ENCODE measurements around the gene SLC25A26. TPM values are rescaled to one million over a fixed set of nuclear protein-coding genes. Genes with fewer than 3 reads are reported as not detected.

The SLC25A26 gene
- total RNA-seq, 2 donors from 2014 or later = 17.1 to 17.8 TPM

- no peak overlapping the region for H3K27ac ChIP-seq
- intact Hi-C loops (cut with DNase I) = no loop called here
- no peak for DNase-seq
These were observed 14.0 kb upstream of the SLC25A26 start for GRCh38 chr3:66206806-66207205.

DNA sequence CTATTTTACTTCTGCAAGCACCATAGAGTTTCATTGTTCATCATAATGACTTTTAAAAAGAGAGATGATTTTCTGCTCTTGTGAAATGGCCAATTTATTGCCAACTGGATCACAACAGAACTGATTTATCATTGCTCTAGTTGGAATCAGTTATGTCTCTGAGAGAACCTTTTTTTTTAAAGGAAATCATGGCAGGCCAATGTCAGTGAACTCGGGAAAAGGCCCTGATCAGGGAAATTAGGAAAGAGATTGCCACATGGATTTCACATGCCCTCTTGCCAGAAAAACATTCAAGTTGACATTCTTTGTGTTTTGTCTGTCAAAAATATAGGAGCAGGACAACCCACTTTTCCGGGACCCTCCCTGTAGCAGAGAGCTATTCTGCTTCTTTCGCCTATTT lies 12.6 kb upstream of the SLC25A26 start:
- Histone ChIP-seq H3K27me3 (no peaks in the 10 kb centered on the region), H3K4me1 (no peaks in the 10 kb centered on the region), H3K36me3 (no peaks in the 10 kb centered on the region), H3K4me3 (no peak overlapping the region), H3K27ac (no peak overlapping the region), H3K9me3 (no peaks in the 10 kb centered on the region), H3K9ac (ENCODE audit: low read depth in 2 of 2, low read length in 2 of 2) (no peak overlapping the region)
- no peak for DNase-seq
- intact Hi-C loops (cut with DNase I) = no loop called here
- no peak for TF ChIP-seq CTCF (IDR thresholded peaks at IDR 0.05)

More at GRCh38 chr3:66206806-66207205, 14.0 kb upstream of the SLC25A26 start:
- TF ChIP-seq CTCF (IDR thresholded peaks at IDR 0.05) = no peak
- Histone ChIP-seq H3K27me3 (no peaks in the 10 kb centered on the region), H3K4me1 (no peaks in the 10 kb centered on the region), H3K9ac (ENCODE audit: low read depth in 2 of 2, low read length in 2 of 2) (no peak overlapping the region), H3K9me3 (no peaks in the 10 kb centered on the region), H3K36me3 (no peaks in the 10 kb centered on the region), H3K4me3 (no peak overlapping the region)

DNA sequence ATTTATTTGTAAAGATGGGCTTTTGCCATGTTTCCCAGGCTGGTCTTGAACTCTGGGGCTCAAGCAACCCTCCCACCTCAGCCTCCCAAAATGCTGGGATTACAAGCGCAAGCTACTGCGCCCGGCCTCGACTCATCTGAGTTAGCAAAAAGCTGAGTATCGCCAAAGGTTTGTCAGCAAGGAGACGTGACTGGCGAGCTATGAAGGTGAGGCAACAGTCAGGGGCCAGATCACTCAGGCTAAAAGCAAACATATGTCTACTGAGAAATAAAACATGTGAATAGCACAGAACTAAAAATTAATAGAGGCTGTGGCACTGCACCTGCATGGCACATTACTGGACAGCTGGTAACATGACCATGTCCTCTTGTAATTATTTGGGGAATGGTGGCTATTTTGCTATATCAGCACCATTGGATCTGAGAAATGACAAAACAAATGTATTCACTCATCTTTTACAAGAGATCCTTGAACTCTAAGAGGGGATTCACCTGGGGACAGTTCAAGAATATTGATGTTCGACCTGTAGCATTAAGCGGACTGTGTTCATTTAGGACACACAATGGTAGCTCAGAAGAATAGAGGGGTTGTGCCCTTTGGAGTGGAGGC lies 10.0 kb upstream of the SLC25A26 start:
- Histone ChIP-seq H3K9ac (ENCODE audit: low read depth in 2 of 2, low read length in 2 of 2) (no peak overlapping the region), H3K4me3 (no peak overlapping the region), H3K4me1 (no peaks in the 10 kb centered on the region), H3K27me3 (no peaks in the 10 kb centered on the region), H3K36me3 (no peaks in the 10 kb centered on the region), H3K27ac (no peak overlapping the region), H3K9me3 (no peaks in the 10 kb centered on the region)
- intact Hi-C loops (cut with DNase I) = no loop called here
- TF ChIP-seq CTCF (IDR thresholded peaks at IDR 0.05) = no peak
- no peak for DNase-seq

- Histone ChIP-seq H3K36me3 (no peaks in the 10 kb centered on the region), H3K4me3 (no peak overlapping the region), H3K9me3 (no peaks in the 10 kb centered on the region), H3K9ac (ENCODE audit: low read depth in 2 of 2, low read length in 2 of 2) (no peak overlapping the region), H3K27me3 (no peaks in the 10 kb centered on the region), H3K4me1 (no peaks in the 10 kb centered on the region), H3K27ac (no peak overlapping the region)
- intact Hi-C loops (cut with DNase I) = no loop called here
- no peak for TF ChIP-seq CTCF (IDR thresholded peaks at IDR 0.05)
- DNase-seq = no peak
These were observed 9.0 kb upstream of the SLC25A26 start for GRCh38 chr3:66211779-66212178.

DNA sequence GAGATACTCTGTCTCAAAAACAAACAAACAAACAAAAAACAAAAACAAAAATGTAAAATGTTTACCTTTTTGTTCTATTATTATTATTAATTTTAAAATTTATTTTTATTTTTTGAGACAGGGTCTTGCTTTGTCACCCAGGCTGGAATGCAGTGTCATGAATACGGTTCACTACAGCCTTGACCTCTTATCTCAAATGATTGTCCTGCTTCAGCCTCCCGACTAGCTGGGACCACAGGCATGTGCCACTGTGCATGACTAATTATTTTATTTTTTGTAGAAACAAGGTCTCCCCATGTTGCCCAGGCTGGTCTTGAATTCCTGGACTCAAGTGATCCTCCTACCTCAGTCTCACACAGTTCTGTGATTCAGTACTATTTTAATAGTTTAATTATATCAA lies 5.7 kb upstream of the SLC25A26 start:
- no peaks in the 10 kb centered on the region for H3K4me1 ChIP-seq
- H3K27me3 ChIP-seq = no peaks in the 10 kb centered on the region
- no peak for TF ChIP-seq CTCF (IDR thresholded peaks at IDR 0.05)
- no peaks in the 10 kb centered on the region for H3K36me3 ChIP-seq
- no peak overlapping the region for H3K27ac ChIP-seq
- no peak overlapping the region for H3K4me3 ChIP-seq
- DNase-seq = no peak
- H3K9ac ChIP-seq (ENCODE audit: low read depth in 2 of 2, low read length in 2 of 2) = no peak overlapping the region
- intact Hi-C loops (cut with DNase I) = no loop called here
- no peaks in the 10 kb centered on the region for H3K9me3 ChIP-seq

Data from colonic mucosa (tissue), 4 donors.